Measurements from ENCODE around the gene SDF2L1.

The SDF2L1 gene

DNA sequence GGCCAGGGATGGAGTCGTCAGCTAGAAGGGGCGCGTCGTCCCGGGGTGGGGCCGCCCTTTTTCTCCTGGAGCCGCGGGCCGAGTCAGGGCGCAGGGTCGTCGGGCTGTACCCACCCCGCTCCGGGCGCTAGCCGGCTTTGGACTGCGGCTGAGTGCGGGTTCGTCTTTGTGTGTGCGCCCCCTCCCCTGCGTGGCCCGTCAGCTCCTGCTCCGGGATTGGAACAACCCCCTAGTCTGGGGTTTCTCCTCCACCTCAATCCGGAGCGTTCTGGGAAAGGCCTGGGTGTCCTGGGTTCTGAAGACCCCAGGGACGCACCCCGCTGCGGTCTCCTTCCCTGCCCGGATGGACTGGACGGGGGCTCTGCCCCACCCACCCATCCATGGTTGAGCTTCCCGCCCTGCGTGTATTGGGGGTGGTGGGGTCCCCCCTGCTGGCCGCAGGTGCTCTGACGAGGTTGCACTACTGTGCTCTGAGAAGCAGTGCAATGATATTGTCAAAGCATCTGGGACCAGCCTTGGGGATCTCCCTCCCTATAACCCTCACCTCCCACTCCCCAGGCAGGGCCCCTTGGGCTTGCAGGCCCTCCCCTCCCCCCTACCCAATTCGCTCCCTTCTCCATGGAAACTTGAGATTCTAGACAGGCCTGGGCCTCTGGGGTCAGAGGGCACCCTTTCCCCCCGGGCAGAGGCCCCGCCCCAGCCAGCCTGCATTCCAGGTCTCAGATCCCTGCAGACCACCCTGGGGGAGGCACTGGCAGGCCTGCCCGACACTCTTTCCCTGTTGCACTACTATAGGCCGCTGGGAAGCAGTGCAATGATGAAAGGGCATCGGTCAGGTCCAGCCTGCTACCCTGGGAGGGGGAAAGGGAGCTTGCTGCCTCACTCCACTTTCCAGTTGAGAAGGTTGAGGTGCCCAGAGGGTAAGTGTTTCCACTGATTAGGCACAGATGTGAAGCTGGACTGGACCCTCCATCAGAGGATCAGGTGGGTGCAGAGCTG lies 10.7 kb downstream of the SDF2L1 start:
- TF ChIP-seq CTCF (IDR thresholded peaks at IDR 0.05; ENCODE audit: insufficient read depth, low read length, poor library complexity, severe bottlenecking): peak; percentile 16
- peak overlapping the region; percentile 87 for H3K4me3 ChIP-seq (replicated peaks; ENCODE audit: low read depth, low read length)
- H3K36me3 ChIP-seq (ENCODE audit: control insufficient read depth, insufficient read depth, low read length): peaks cover 1% of the 10 kb centered on the region
- H3K27me3 ChIP-seq (replicated peaks; ENCODE audit: control insufficient read depth, insufficient read depth, low read length): no peaks in the 10 kb centered on the region
- no peak for DNase-seq (ENCODE audit: extremely low read depth, insufficient read length)

- no peak for TF ChIP-seq CTCF (IDR thresholded peaks at IDR 0.05; ENCODE audit: insufficient read depth, low read length, poor library complexity, severe bottlenecking)
Observed at GRCh38 chr22:21657020-21657359, 14.9 kb downstream of the SDF2L1 start.

DNA sequence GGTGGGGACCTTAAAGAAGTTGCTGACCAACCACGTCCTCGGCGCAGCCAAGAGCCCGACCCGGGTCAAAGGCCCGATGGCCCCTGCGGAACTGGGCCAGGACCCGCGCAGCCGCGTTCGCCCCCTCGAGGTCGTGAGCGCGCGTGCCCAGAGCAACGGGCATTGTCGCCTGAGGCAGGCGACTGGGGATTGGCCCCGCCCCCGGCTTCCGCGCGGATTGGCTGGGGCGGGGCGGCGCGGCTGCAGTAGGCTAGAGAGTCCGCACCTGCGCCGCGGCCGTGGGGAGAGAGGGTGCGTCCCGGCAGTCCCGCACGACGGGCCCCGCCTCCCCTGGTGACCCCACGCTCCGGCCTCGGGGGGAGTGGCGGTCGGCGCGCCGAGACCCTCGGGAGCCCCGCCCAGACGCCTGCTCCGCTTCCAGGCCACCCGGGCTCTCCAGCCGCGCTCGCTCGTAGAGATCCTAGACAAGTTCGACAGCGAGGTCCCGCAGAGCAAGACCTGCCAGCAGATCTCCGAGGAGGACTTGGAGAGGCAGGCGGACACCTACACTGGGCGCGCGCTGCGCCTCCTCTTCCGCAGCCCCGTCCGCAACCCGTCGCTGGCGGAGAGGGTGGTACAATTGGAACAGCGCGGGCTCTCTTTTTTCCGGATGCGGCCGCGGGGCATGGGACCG lies 15.4 kb downstream of the SDF2L1 start:
- Histone ChIP-seq H3K36me3 (ENCODE audit: control insufficient read depth, insufficient read depth, low read length) (no peaks in the 10 kb centered on the region; the same call in none of the 2 replicates), H3K27me3 (replicated peaks; ENCODE audit: control insufficient read depth, insufficient read depth, low read length) (no peaks in the 10 kb centered on the region), H3K4me3 (replicated peaks; ENCODE audit: low read depth, low read length) (peak overlapping the region; percentile 67)
- peak; percentile 84 for DNase-seq (ENCODE audit: extremely low read depth, insufficient read length)
- TF ChIP-seq CTCF (IDR thresholded peaks at IDR 0.05; ENCODE audit: insufficient read depth, low read length, poor library complexity, severe bottlenecking): peak; percentile 32

More at GRCh38 chr22:21657020-21657359, 14.9 kb downstream of the SDF2L1 start:
- H3K27me3 ChIP-seq (replicated peaks; ENCODE audit: control insufficient read depth, insufficient read depth, low read length): no peaks in the 10 kb centered on the region
- no peak for DNase-seq (ENCODE audit: extremely low read depth, insufficient read length)
- H3K36me3 ChIP-seq (ENCODE audit: control insufficient read depth, insufficient read depth, low read length): no peaks in the 10 kb centered on the region; the same call in none of the 2 replicates
- peak overlapping the region; percentile 67 for H3K4me3 ChIP-seq (replicated peaks; ENCODE audit: low read depth, low read length)

GRCh38 chr22:21659864-21660525 lies 17.9 kb downstream of the SDF2L1 start:
- TF ChIP-seq CTCF (IDR thresholded peaks at IDR 0.05; ENCODE audit: insufficient read depth, low read length, poor library complexity, severe bottlenecking): no peak
- no peak for DNase-seq (ENCODE audit: extremely low read depth, insufficient read length)

GRCh38 chr22:21660904-21661303 lies 18.8 kb downstream of the SDF2L1 start:
- no peak for TF ChIP-seq CTCF (IDR thresholded peaks at IDR 0.05; ENCODE audit: insufficient read depth, low read length, poor library complexity, severe bottlenecking)

More at GRCh38 chr22:21659864-21660525, 17.9 kb downstream of the SDF2L1 start:
- Histone ChIP-seq H3K4me3 (replicated peaks; ENCODE audit: low read depth, low read length) (no peak overlapping the region), H3K36me3 (ENCODE audit: control insufficient read depth, insufficient read depth, low read length) (no peaks in the 10 kb centered on the region), H3K27me3 (replicated peaks; ENCODE audit: control insufficient read depth, insufficient read depth, low read length) (no peaks in the 10 kb centered on the region)

More at GRCh38 chr22:21660904-21661303, 18.8 kb downstream of the SDF2L1 start:
- Histone ChIP-seq H3K27me3 (replicated peaks; ENCODE audit: control insufficient read depth, insufficient read depth, low read length) (no peaks in the 10 kb centered on the region), H3K4me3 (replicated peaks; ENCODE audit: low read depth, low read length) (no peak overlapping the region), H3K36me3 (ENCODE audit: control insufficient read depth, insufficient read depth, low read length) (no peaks in the 10 kb centered on the region)
- no peak for DNase-seq (ENCODE audit: extremely low read depth, insufficient read length)

Data from GM06990 (cell line).